Choroid plexus epithelial cell (primary cell): ENCODE results near the gene PKP1.

Source experiments
- DNase-seq: peaks from one replicate; pipeline ENCODE4 v3.0.0-alpha.2; 2010; ENCODE audit warnings: low read depth
- H3K4me3 ChIP-seq: 2 replicates; pipeline ENCODE4 v1.5.1; 2011; ENCODE audit warnings: low read depth, mild to moderate bottlenecking, control low read depth, low read length, moderate library complexity
- TF ChIP-seq, protein P1 (sequence below): conservative IDR thresholded peaks from 2 replicates; pipeline ENCODE4 v1.5.1; 2011; ENCODE audit warnings: low read depth, mild to moderate bottlenecking, control low read depth, inconsistent platforms, low read length, moderate library complexity

Gene PKP1

GRCh38 chr1:201282216-201282615 lies 1.1 kb upstream of the PKP1 start:
- H3K4me3 ChIP-seq: no peak overlapping the region
- TF ChIP-seq, protein P1, sequence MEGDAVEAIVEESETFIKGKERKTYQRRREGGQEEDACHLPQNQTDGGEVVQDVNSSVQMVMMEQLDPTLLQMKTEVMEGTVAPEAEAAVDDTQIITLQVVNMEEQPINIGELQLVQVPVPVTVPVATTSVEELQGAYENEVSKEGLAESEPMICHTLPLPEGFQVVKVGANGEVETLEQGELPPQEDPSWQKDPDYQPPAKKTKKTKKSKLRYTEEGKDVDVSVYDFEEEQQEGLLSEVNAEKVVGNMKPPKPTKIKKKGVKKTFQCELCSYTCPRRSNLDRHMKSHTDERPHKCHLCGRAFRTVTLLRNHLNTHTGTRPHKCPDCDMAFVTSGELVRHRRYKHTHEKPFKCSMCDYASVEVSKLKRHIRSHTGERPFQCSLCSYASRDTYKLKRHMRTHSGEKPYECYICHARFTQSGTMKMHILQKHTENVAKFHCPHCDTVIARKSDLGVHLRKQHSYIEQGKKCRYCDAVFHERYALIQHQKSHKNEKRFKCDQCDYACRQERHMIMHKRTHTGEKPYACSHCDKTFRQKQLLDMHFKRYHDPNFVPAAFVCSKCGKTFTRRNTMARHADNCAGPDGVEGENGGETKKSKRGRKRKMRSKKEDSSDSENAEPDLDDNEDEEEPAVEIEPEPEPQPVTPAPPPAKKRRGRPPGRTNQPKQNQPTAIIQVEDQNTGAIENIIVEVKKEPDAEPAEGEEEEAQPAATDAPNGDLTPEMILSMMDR: no peak
- no peak for DNase-seq

DNA sequence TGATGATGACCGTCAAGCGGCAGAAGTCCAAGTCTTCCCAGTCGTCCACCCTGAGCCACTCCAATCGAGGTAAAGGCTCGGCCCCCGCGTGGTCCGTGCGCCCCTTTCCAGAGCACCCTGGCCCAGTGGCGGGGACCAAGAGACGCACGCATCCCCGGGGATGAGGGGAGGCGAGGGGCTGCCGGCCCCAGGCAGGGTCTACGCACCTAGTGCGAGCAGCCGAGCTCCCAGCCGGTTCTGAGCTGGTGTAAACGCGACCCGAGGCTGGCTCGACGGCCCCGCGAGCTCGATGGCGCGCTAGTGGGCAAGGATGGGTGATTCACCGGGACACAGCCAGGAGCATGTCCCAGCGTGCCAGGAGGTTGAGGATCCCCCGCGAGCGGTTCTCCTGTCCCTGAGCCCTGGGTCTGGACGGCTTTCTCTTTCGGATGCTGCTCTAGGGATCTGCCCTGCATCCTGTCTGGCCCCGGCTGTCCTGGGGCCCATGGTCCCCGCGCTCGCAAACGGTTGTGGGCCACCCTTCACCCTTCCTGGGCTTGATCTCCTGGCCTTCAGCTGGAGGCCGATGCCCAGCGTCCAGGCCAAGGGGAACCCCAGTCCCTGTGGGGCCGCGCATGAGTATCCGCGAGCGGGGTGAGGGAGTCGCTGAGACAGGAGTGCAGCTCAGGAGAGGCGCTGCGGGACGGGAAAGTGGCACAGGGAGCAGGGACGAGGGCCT lies 689 bp downstream of the PKP1 start:
- DNase-seq: no peak
- TF ChIP-seq, protein P1: no peak
- no peak overlapping the region for H3K4me3 ChIP-seq

GRCh38 chr1:201284636-201285035 lies 1.3 kb downstream of the PKP1 start:
- TF ChIP-seq, protein P1: no peak
- H3K4me3 ChIP-seq: no peak overlapping the region
- DNase-seq: no peak

DNA sequence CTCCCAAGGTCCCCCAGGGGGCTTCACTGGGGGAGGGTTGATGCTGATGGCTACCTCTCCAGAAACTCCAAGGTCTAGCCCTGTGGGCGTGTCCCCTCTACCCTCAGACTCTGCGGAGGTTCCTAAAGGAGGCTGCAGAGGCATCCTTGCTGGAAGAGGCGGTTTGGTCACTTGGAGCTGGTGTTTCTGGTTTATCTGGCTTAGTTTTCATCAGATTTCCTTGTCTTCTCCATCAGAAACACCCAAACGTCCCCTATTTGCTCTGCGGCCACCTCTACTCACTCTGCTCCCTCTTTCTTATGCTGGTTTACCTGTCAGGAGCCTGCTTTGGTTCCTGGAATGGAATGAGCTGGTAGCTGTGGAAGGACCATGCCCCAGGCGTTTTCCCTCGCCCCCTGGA lies 2.5 kb downstream of the PKP1 start:
- TF ChIP-seq, protein P1: no peak
- no peak for DNase-seq
- H3K4me3 ChIP-seq: no peak overlapping the region

DNA sequence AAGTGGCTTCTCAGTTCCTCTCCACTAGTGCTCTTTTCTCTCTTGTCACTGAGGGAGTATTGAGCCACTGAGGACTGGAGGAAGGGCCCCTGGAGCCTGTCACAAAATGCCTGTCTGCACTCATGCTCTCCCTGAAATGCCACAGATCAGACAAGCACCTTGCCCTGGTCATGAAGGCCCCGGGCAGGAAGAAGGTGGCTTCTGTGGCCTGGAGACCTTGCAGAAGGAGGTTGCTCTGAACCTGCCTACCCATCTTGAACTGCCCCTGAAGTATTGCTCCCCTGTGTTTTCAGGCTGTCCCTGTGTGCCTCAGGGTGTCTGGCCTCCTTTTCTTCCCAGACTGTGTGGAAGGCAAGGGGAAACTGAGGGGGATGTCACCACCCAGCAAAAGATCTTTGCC lies 3.1 kb downstream of the PKP1 start:
- no peak overlapping the region for H3K4me3 ChIP-seq

DNA sequence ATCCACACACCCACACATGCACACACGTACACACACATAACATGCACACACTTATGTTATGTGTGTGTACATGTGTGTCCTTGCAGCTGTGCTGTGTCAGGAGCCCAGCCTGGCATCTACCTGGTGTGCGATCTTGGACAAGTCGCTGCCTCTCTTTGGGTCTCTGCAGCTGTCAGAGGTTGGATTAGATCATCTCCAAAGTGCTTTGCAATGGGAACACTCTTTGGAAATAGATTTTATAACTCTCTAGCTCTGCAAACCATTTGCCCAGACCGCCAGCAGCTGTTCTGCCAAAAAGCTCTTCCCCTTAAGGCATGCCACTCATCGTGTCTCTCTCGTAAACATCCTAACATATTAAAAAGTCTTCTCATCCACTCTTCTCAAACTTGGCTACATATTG lies 4.7 kb downstream of the PKP1 start:
- DNase-seq: no peak
- H3K4me3 ChIP-seq: no peak overlapping the region
- TF ChIP-seq, protein P1: no peak

More for the DNA sequence above, 3.1 kb downstream of the PKP1 start:
- no peak for DNase-seq
- TF ChIP-seq, protein P1: no peak

DNA sequence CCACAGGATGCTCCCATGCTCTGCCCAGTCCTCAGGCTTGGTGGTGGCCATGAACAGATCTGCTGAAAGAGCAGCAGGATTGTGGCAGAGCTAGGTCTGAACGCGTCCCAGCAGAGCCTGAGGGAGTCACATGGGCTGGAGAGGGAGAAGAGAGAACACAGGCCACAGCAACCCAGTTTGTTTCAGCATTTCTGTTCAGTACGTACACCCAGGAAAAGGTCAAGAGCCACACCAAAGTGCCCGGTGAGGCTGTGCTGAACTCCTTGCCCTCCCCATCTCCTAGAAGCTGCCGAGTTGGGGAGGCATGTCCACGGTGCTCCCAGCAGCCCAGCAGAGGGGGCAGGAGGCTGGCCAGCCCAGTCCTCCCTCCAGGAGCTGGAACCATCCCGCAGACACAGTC lies 5.5 kb downstream of the PKP1 start:
- no peak for DNase-seq
- TF ChIP-seq, protein P1: no peak
- no peak overlapping the region for H3K4me3 ChIP-seq
